Astrocyte of the cerebellum (primary cell): ENCODE data around the gene SZT2.

Experiments used
- DNase-seq: peaks from one replicate; pipeline ENCODE4 v3.0.0-alpha.2; 2011; ENCODE audit warnings: low read depth
- H3K4me3 ChIP-seq: 2 replicates; pipeline ENCODE4 v1.5.1; 2011; ENCODE audit warnings: mild to moderate bottlenecking, low read depth, low read length, moderate library complexity
- in situ Hi-C: cut with HindIII; loops from 2 replicates; pipeline ENCODE4 v1.10.0; 2017; ENCODE audit warnings: low sequenced_read_pairs
- TF ChIP-seq, protein P1 (sequence below): IDR thresholded peaks from 2 replicates; pipeline ENCODE4 v1.5.1; 2012; ENCODE audit warnings: low read length, low read depth, moderate library complexity, mild to moderate bottlenecking; ENCODE audit errors: missing control alignments

Gene SZT2

DNA sequence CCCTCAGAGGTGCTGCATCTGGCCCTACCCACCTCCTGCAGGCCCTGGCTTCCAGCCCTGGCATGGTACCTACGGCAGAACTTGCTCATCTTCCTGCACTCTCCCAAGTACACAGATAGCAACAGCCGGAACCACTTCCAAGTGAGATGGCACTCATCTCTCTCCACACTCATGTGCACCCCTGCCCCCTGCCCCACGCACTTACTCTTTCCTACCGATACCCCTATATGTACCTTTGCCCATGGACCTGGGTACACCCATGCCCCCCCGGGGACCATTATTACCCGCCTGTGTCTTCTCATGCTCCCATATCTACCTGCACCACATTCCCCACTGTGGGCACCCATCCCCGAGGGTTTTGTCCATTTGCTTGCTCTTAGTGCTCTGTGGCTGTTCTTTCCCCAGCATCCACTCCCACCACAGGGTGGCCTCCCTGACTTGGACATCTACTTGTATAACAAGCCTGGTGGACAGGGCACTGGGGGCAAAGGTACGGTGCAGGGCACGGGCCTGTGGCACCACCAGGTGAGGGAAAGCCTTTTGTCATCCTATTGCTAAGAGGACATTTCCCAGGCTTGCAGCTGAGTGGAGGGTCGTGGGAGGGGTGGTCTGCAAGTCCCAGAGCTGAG lies 49.4 kb downstream of the SZT2 start:
- DNase-seq, result no peak

DNA sequence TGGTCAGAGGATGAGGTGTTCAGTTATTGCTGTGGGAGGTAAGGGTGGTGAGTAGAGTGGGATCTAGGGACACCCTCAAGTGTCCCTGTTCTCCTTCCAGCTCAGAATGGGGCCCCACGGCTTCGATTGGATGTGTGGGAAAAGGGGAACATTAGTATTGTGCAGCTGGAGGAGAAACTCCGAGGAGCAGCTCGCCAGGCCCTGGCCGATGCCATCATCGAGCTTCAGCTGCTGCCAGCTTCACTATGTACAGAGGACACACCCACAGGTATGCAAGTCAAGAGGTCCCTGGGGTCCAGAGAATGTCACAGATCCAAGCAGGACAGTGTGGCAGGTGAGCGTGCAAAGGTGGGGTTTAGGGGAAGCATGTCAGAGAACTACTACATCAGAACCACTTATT lies 50.1 kb downstream of the SZT2 start:
- DNase-seq, result no peak
- no peak overlapping the region for H3K4me3 ChIP-seq
- TF ChIP-seq, protein P1, sequence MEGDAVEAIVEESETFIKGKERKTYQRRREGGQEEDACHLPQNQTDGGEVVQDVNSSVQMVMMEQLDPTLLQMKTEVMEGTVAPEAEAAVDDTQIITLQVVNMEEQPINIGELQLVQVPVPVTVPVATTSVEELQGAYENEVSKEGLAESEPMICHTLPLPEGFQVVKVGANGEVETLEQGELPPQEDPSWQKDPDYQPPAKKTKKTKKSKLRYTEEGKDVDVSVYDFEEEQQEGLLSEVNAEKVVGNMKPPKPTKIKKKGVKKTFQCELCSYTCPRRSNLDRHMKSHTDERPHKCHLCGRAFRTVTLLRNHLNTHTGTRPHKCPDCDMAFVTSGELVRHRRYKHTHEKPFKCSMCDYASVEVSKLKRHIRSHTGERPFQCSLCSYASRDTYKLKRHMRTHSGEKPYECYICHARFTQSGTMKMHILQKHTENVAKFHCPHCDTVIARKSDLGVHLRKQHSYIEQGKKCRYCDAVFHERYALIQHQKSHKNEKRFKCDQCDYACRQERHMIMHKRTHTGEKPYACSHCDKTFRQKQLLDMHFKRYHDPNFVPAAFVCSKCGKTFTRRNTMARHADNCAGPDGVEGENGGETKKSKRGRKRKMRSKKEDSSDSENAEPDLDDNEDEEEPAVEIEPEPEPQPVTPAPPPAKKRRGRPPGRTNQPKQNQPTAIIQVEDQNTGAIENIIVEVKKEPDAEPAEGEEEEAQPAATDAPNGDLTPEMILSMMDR, result no peak
- in situ Hi-C loops, result no loop called here

More for the DNA sequence above, 49.4 kb downstream of the SZT2 start:
- in situ Hi-C loops, result no loop called here
- H3K4me3 ChIP-seq, result no peak overlapping the region
- TF ChIP-seq, protein P1, result no peak

DNA sequence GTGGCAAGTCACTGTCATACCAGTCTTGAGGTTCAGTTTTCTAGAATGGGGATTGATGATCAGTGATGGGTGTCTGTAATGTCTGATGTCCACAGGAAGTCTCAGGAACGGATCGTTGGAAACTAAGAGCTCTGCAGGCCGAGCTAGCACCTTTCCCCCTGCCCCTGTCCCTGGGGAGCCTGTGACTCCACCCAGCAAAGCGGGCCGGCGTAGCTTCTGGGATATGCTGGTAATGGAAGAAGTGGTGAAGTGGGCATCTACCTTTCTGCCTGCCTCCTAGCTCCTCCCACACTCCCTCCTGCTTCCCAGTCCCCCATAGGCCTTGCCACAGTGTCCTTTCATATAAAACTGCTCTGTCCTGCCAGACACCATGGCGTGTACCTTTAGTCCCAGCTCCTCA lies 50.7 kb downstream of the SZT2 start:
- no peak for DNase-seq
- H3K4me3 ChIP-seq, result no peak overlapping the region
- in situ Hi-C loops, result no loop called here
- TF ChIP-seq, protein P1, result no peak

DNA sequence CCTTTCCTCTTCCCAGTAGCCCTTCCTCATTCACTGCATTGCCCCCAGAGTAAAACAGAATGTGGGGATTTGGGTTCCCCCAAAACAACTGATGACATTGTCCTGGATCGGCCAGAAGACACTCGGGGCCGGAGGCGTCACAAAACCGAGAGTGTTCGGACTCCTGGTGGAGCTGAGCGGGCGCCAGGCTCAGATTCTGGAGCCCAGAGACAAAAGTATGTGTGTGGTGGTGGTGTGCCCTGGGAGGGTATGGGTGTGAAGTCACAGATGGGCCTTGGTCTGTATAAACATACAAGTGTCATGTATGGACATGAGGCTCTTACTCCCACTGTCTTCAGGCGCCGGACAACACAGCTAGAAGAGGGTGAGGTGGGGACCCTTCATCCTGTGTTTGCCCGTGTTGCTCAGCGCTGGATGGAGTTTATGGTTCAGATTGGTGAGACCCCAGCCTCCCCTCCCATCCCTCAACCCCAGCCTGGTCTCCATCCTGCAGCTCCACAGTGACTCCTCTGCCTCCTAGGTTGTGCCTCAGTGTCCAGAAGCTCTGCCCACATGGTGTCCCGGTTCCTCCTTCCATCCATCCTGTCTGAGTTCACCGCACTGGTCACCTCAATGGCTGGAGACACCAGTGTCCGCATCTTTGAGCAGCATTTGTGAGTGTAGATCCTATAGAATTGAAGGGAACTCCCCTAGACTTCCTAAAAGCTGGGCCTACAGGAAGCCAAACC lies 51.6 kb downstream of the SZT2 start:
- no peak for DNase-seq
- in situ Hi-C loops, result no loop called here
- TF ChIP-seq, protein P1, result no peak
- no peak overlapping the region for H3K4me3 ChIP-seq

DNA sequence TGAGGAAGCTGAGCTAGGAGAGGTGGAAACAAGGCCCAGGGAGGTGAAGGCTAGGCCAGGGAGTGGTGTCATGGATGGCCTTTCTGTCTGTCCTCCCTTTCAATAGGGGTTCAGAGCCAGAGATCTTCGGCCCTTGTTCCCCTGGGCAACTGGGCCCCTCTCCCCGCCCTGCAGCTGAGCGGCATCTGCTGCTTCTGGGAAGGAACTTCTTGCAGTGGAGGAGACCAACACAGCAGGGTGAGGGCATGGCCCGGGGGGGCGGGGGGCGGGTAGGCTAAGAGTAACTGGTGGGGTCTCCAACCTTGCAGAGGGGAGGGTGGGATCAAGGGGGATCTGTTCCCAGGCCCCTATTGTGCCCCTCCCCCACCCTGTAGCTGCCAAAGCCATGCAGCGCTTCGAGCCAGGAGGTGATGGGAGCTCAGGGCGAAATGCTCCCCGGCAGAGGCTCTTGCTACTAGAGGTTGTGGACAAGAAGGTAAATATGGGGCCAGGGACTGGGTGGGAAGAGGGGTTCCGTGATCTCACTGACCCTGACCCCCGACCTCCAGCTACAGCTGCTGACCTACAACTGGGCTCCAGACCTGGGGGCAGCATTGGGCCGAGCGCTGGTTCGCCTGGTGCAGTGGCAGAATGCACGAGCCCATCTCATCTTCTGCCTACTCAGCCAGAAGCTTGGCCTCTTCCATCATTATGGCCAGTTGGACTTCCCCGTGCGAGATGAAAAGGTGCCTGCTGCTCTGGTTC lies 52.4 kb downstream of the SZT2 start:
- in situ Hi-C loops, result no loop called here
- no peak overlapping the region for H3K4me3 ChIP-seq
- TF ChIP-seq, protein P1, result no peak

DNA sequence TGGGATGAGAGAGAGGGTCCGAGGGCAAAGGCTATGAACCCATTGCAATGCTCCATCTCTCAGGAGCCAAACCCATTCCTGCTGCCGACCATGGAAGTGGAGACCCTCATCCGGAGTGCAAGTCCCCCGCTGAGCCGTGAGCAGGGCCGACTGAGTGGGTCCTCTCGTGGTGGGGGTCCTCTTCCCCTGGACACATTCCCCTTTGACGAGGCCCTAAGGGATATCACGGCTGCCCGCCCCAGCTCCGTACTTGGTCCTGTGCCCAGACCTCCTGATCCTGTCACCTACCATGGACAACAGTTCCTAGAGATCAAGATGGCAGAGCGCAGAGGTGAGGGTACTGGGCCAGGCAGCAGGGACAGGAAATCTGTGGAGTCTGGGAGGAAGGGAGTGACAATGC lies 53.1 kb downstream of the SZT2 start:
- in situ Hi-C loops, result no loop called here
- DNase-seq, result no peak
- TF ChIP-seq, protein P1, result no peak
- no peak overlapping the region for H3K4me3 ChIP-seq

More for the DNA sequence above, 52.4 kb downstream of the SZT2 start:
- no peak for DNase-seq
